Stimulated activated CD4-positive, alpha-beta T cell treated with anti-CD3 and anti-CD28 coated beads, Interleukin-1b, Interleukin-23, amount 100 ng/mL, for 24 hours (primary cell): ENCODE data around the gene ME3.
"Not testable (repeated sequence)": the region's sequence is repeated elsewhere in the genome, so short reads cannot be mapped to it uniquely, and the experiment has no call there.

Experiments used
- DNase-seq, 4 experiments: peaks; one replicate each; pipeline ENCODE4 v3.0.0-alpha.2; 2020; ENCODE audit warnings: low read depth in 4 of 4, low spot score in 1 of 4

The ME3 gene

DNA sequence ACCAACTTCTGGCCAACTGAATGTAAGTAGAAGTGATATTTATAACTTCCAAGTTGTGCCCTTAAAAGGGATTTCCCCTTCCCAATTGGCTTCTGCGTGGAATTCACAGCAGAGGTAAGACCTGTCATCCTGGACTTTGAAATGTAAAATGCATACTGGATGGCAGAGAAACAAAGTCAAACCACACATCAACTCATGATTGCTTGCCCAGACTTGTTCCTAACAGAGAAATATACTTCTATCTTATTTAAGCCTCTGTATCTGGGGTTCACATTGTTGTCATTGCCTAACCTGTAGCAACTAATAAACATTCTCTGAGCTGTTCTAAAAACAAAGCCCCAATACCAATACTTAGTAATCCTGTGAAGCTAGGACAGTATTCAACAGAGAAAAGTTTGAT, 6.2 kb downstream of the ME3 start:
- DNase-seq = no peak

DNA sequence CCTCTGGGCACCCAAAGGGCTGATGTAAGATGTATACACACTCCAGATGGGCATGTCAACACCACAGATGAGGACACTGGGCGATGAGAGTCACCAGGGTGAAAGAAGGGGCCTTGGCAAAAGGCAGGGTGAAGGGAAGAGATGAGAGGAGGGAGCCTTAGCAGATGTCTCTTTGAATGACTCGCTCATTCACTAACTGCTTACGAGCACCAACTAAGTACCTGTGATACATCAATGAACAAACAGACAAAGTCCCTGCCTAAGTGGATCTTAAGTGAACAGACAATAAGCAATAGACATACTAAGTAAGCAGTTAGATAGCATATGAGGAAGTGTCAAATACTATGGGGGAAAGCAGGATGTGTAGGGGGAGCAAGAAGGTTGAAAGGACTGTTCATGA, 7.5 kb downstream of the ME3 start:
- no peak for DNase-seq

GRCh38 chr11:86663761-86664160, 8.7 kb downstream of the ME3 start:
- DNase-seq = no peak

GRCh38 chr11:86663291-86663690, 9.1 kb downstream of the ME3 start:
- DNase-seq = no peak

- no peak for DNase-seq
Observed at GRCh38 chr11:86660736-86661135, 11.7 kb downstream of the ME3 start.

DNA sequence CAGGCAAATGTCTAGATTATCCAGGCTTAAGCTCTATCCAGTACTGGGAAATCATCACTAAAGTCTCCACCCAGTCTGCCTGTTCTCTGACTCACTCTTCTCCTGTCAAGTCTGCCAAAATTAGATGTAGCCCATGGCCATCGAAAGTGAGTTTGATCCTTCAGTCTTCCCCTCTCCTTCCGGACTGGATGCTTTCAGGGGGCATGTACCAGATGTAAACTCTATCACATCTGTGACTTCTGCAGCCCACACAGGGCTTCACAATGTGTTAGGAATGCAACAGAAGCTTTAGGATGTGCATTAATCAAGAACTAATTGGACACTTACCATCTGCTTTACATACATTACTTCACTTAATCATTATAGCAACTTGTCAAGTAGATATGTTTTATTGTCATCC, 12.3 kb downstream of the ME3 start:
- no peak for DNase-seq

GRCh38 chr11:86658534-86658933, 13.9 kb downstream of the ME3 start:
- no peak for DNase-seq

GRCh38 chr11:86645212-86645611, 27.2 kb downstream of the ME3 start:
- DNase-seq = not testable (repeated sequence)

GRCh38 chr11:86644291-86644690, 28.1 kb downstream of the ME3 start:
- DNase-seq = no peak

GRCh38 chr11:86641537-86642261, 30.7 kb downstream of the ME3 start:
- DNase-seq = no peak

GRCh38 chr11:86639137-86639536, 33.3 kb downstream of the ME3 start:
- no peak for DNase-seq

DNA sequence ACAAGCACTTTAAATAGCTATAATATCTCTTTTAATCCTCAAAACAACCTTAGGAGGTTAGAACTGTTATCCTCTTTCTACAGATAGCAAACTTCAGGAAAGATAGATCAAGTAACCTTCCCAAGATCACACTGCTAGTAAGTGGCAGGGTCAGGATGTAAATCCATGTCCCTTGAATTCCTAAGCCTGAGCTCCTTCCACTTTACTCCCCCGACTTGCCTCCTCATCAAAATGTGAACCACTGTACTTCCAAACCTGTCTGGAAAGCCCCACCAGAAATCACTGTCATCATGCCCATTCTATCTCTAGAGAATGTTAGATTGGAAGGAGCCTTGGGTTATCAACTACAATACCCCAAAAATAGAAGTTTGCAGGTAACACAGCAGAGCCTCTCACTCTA, 33.7 kb downstream of the ME3 start:
- no peak for DNase-seq

GRCh38 chr11:86637988-86638387, 34.4 kb downstream of the ME3 start:
- peak in 1 of 4 experiments; percentile 1 for DNase-seq

- DNase-seq = no peak
Observed at GRCh38 chr11:86636275-86636674, 36.1 kb downstream of the ME3 start.

DNA sequence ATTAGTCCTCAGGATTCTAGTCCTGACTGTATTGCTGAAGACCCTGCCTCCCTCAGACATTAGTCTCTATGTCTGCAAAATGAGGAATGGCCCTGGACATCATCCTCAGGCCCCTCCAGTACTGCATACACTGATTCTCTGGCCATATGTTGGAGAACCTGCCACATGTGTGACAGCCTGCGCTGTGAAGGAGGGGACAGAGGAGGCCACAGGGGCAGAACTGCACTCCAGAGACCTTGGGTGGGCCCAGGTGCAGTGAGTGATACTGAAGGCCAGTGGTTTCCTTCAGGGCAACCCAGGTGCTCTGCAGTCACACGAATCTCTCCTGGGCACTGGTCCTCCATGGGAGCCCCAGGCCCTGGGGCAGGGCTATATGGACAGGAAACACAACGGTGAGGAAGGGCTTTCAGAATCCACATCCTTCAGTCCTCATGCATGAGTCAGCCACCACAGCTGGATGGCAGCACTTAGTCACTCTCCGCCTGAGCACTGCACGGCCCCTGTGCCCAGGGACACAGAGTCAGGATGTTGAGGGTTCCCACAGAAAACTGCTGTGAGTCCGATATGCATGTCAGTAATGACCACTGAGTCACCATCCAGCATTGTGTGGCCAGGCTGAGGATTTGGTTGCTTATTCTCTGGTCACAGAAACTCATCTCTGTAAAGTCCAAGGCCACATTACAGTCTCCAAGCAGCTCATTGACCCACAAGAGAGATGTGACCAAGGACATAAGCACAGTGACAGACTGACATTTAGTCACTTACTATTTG, 39.7 kb downstream of the ME3 start:
- DNase-seq = peak in 1 of 4 experiments; percentile 46

GRCh38 chr11:86630229-86630981, 42.0 kb downstream of the ME3 start:
- DNase-seq = no peak

- DNase-seq = no peak
Observed at GRCh38 chr11:86629045-86629706, 43.2 kb downstream of the ME3 start.

DNA sequence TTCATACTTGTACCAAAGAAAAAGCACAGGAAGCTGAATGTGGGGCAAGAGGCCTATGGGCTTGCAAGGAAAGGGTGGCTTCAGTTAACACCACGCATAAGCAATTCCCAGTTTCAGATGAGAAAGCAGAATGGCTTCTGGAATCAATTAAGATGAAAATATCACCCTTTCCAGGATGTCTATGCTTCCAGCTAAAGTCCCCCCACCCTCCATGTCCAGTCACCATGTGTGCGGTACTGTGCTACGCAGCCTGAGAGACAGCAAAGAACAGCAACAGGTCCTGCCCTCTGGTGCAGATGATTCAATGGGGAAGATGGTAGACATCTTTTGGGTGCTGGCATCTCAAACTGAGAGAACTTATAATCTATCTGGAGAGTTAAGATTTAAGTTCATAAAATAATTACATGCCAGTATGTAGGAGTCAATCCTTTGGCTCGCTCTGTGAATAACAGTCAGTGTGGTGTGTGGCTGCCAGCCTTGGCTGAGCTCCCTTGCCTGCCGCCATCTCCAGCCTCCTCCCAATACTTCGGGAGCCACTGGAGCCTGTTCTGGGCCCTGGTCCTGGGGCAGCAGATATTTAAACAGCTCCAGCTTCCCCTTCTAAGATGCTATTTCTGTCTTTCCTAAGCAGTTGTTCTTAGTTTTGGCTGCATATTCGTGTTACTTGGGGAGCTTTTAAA, 44.5 kb downstream of the ME3 start:
- DNase-seq = no peak

GRCh38 chr11:86625981-86626380, 46.4 kb downstream of the ME3 start:
- no peak for DNase-seq

- DNase-seq = no peak
Observed at GRCh38 chr11:86625544-86625943, 46.9 kb downstream of the ME3 start.

GRCh38 chr11:86624366-86624765, 48.0 kb downstream of the ME3 start:
- no peak for DNase-seq
